PC-3 (cell line): Measurements from ENCODE around the gene DEFB131A.
"Not testable (repeated sequence)": the region's sequence is repeated elsewhere in the genome, so short reads cannot be mapped to it uniquely, and the experiment has no call there.

Experiments used
- EZH2 ChIP-seq: fragments of 300-600 bp; sonication (generic); IDR thresholded peaks from one replicate; pipeline ENCODE4 v1.6.1; 2017; ENCODE audit warnings: antibody characterized with exemption, mild to moderate bottlenecking, low read length; ENCODE audit not compliant: unreplicated experiment
- TF ChIP-seq, protein P1 (sequence below): fragments of 300-600 bp; sonication (generic); conservative IDR thresholded peaks from 2 replicates; pipeline ENCODE4 v1.5.1; 2017; ENCODE audit warnings: antibody characterized with exemption, low read depth, mild to moderate bottlenecking, low read length

GRCh38 chr4:9444681-9445080, 467 bp downstream of the DEFB131A start:
- not testable (repeated sequence) for TF ChIP-seq EZH2
- TF ChIP-seq, protein P1, sequence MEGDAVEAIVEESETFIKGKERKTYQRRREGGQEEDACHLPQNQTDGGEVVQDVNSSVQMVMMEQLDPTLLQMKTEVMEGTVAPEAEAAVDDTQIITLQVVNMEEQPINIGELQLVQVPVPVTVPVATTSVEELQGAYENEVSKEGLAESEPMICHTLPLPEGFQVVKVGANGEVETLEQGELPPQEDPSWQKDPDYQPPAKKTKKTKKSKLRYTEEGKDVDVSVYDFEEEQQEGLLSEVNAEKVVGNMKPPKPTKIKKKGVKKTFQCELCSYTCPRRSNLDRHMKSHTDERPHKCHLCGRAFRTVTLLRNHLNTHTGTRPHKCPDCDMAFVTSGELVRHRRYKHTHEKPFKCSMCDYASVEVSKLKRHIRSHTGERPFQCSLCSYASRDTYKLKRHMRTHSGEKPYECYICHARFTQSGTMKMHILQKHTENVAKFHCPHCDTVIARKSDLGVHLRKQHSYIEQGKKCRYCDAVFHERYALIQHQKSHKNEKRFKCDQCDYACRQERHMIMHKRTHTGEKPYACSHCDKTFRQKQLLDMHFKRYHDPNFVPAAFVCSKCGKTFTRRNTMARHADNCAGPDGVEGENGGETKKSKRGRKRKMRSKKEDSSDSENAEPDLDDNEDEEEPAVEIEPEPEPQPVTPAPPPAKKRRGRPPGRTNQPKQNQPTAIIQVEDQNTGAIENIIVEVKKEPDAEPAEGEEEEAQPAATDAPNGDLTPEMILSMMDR = not testable (repeated sequence)
